ENCODE measurements around the gene TMEM37. TPM values are rescaled to one million over a fixed set of nuclear protein-coding genes. Genes with fewer than 3 reads are reported as not detected.

TMEM37 gene
- total and polyA plus RNA-seq, 2 of the 8 experiments (the other 6 are each of a cell fraction or from before 2014, with no cell fraction given), result 11.0 to 16.2 TPM

DNA sequence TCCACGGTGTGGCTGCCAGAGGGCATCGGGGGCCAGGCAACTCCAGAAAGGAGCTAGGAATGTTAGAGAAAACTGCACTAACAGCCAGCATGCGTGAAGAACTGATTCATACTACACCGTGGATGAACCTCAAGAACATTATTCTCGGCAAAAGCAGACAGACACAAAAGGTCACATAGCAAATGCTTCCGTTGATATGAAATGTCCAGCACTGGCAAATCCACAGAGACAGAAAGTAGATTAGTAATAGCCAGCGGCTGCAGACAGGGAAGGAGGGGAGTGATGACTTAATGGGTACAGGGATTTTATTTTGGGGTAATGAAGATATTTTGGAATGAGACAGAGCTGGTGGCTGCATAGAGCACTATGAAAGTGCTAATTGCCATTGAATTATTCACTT, 55.2 kb downstream of the TMEM37 start:
- Histone ChIP-seq H2AK5ac (ENCODE audit: low read depth, low read length) (no peak overlapping the region), H3K27ac (ENCODE audit: low read depth, low read length) (no peak overlapping the region), H2BK120ac (replicated peaks; ENCODE audit: low read depth, low read length) (no peak overlapping the region), H3K14ac (ENCODE audit: insufficient read length) (no peak overlapping the region), H2AFZ (ENCODE audit: low read length) (no peak overlapping the region), H4K20me1 (replicated peaks in 1 of 2; ENCODE audit: control insufficient read depth in 1 of 2, insufficient read depth in 2 of 2, low read length in 2 of 2) (no peaks in the 10 kb centered on the region), H3K9me3 (ENCODE audit: insufficient read depth in 2 of 2, low read depth in 1 of 2, low read length in 1 of 2) (no peaks in the 10 kb centered on the region), H3K79me1 (ENCODE audit: low read depth, low read length) (no peaks in the 10 kb centered on the region), H4K91ac (replicated peaks; ENCODE audit: insufficient read length, low read length) (no peak overlapping the region), H3K18ac (ENCODE audit: extremely low read depth, low read length) (no peak overlapping the region), H2BK12ac (ENCODE audit: low read depth, low read length) (no peak overlapping the region), H3K4ac (replicated peaks; ENCODE audit: insufficient read length, low read depth, low read length) (no peak overlapping the region), H3K79me2 (ENCODE audit: control insufficient read depth in 1 of 2, insufficient read depth in 2 of 2, low read length in 2 of 2) (no peaks in the 10 kb centered on the region), H4K5ac (ENCODE audit: insufficient read length, low read depth, low read length) (no peak overlapping the region), H3K27me3 (replicated peaks in 1 of 4; ENCODE audit: control insufficient read depth in 3 of 4, extremely low read depth in 1 of 4, insufficient read depth in 3 of 4, low read length in 3 of 4) (no peaks in the 10 kb centered on the region; a peak in 1 of 7 replicates), H3K36me3 (ENCODE audit: control insufficient read depth in 2 of 4, insufficient read depth in 4 of 4, low read length in 3 of 4) (no peaks in the 10 kb centered on the region), H3K4me3 (ENCODE audit: extremely low read depth in 1 of 4, insufficient read depth in 2 of 4, low read depth in 3 of 4, low read length in 4 of 4) (no peak overlapping the region), H2BK15ac (ENCODE audit: low read length) (no peak overlapping the region), H3K23me2 (ENCODE audit: low read depth, low read length) (no peaks in the 10 kb centered on the region), H2BK5ac (ENCODE audit: low read depth, low read length) (no peak overlapping the region), H3K9ac (replicated peaks in 1 of 4; ENCODE audit: extremely low read depth in 1 of 4, low read depth in 3 of 4, low read length in 3 of 4) (no peak overlapping the region), H4K8ac (ENCODE audit: extremely low read depth, insufficient read depth, low read length) (no peak overlapping the region), H3K56ac (replicated peaks; ENCODE audit: insufficient read length, low read depth, low read length) (no peak overlapping the region), H3K23ac (ENCODE audit: insufficient read length) (no peak overlapping the region), H2BK20ac (ENCODE audit: low read length) (no peak overlapping the region), H3K4me1 (replicated peaks in 1 of 4; ENCODE audit: control insufficient read depth in 3 of 4, insufficient read depth in 4 of 4, low read length in 3 of 4) (peaks cover 0 to 8% (median 3%) of the 10 kb centered on the region in 4 experiments; a peak in 5 of 7 replicates), H3K4me2 (ENCODE audit: insufficient read depth in 1 of 2, low read depth in 2 of 2, low read length in 2 of 2) (no peak overlapping the region)
- 85% methylated on average over 7 of the region's 7 CpGs; no CpG with 5 or more reads in 1 of the 2 experiments for WGBS, 2 experiments (ENCODE audit: extremely low coverage in 1 of 2, insufficient coverage in 1 of 2, insufficient read length in 1 of 2, insufficient replicate concordance in 2 of 2, low coverage in 1 of 2, low lambda C conversion rate in 2 of 2, missing lambda C conversion rate in 1 of 2)
- ChIA-PET CTCF (ENCODE audit: partially characterized antibody) (interaction anchor here (0.6 to 7.1 kb wide), 11 partner anchors 8 to 684 kb away, joined by 3 to 100 read pairs (median 5); no protein-coding TSS in a partner anchor), POLR2A (ENCODE audit: partially characterized antibody) (no interaction called here)
- DNase-seq (ENCODE audit: low read depth in 1 of 2, low spot score in 2 of 2) (no peak), FAIRE-seq (no peak)
- TF ChIP-seq YY1 (IDR thresholded peaks at IDR 0.05; ENCODE audit: low read depth, low read length), result no peak
- TF ChIP-seq, protein P1, sequence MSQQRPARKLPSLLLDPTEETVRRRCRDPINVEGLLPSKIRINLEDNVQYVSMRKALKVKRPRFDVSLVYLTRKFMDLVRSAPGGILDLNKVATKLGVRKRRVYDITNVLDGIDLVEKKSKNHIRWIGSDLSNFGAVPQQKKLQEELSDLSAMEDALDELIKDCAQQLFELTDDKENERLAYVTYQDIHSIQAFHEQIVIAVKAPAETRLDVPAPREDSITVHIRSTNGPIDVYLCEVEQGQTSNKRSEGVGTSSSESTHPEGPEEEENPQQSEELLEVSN (IDR thresholded peaks at IDR 0.05), result no peak
- TF ChIP-seq NANOG (IDR thresholded peaks at IDR 0.05; ENCODE audit: insufficient read depth, low read depth, low read length, poor library complexity, severe bottlenecking), result no peak
- TF ChIP-seq KDM5A (IDR thresholded peaks at IDR 0.05; ENCODE audit: low read length), result no peak
